HG02798 (cell line): ENCODE results near the gene ZNG1B.
A peak's percentile ranks its signal among the peaks of the same experiment; 100 is the strongest.
"Not testable (repeated sequence)": the region's sequence is repeated elsewhere in the genome, so short reads cannot be mapped to it uniquely, and the experiment has no call there.

ENCODE experiments used
- ATAC-seq: cut with Tn5 transposase; IDR thresholded peaks from one replicate; pipeline ENCODE4 v1.9.1; 2021; ENCODE audit warnings: mild to moderate bottlenecking; ENCODE audit not compliant: unreplicated experiment, poor library complexity

The ZNG1B gene

GRCh38 chr2:113437508-113438465, at the start of gene ZNG1B:
TSS of gene ZNG1B (plus strand) at chr2:113437691. CDS start at chr2:113437869, 178 bp downstream.
- not testable (repeated sequence) for ATAC-seq

GRCh38 chr2:113390124-113390849, 47.2 kb upstream of the ZNG1B start:
- ATAC-seq: peak; percentile 88

- no peak for ATAC-seq
Observed at GRCh38 chr2:113391073-113391472, 46.4 kb upstream of the ZNG1B start.

GRCh38 chr2:113406114-113406513, 31.4 kb upstream of the ZNG1B start:
- ATAC-seq: no peak

GRCh38 chr2:113407446-113408099, 29.9 kb upstream of the ZNG1B start:
- ATAC-seq: no peak

GRCh38 chr2:113411725-113412352, 25.7 kb upstream of the ZNG1B start:
- ATAC-seq: not testable (repeated sequence)

GRCh38 chr2:113412774-113413173, 24.7 kb upstream of the ZNG1B start:
- not testable (repeated sequence) for ATAC-seq

GRCh38 chr2:113431773-113432172, 5.7 kb upstream of the ZNG1B start:
- ATAC-seq: not testable (repeated sequence)

GRCh38 chr2:113433468-113433867, 4.0 kb upstream of the ZNG1B start:
- not testable (repeated sequence) for ATAC-seq

- ATAC-seq: not testable (repeated sequence)
Observed at GRCh38 chr2:113465770-113466169, 28.3 kb downstream of the ZNG1B start.

- ATAC-seq: not testable (repeated sequence)
Observed at GRCh38 chr2:113476688-113477368, 39.3 kb downstream of the ZNG1B start.

GRCh38 chr2:113496527-113496926, 59.0 kb downstream of the ZNG1B start:
- ATAC-seq: not testable (repeated sequence)

- not testable (repeated sequence) for ATAC-seq
Observed at GRCh38 chr2:113498365-113498764, 60.9 kb downstream of the ZNG1B start, which contains the start of gene FOXD4L1. TSS of gene FOXD4L1 (plus strand) at chr2:113498665. CDS start at chr2:113499257, 592 bp downstream.

GRCh38 chr2:113499019-113499885, 61.8 kb downstream of the ZNG1B start:
- not testable (repeated sequence) for ATAC-seq

- not testable (repeated sequence) for ATAC-seq
Observed at GRCh38 chr2:113499886-113500722, 62.6 kb downstream of the ZNG1B start.

- ATAC-seq: not testable (repeated sequence)
Observed at GRCh38 chr2:113500723-113501038, 63.2 kb downstream of the ZNG1B start.

- ATAC-seq: peak; percentile 14
Observed at GRCh38 chr2:113502216-113503093, 65.0 kb downstream of the ZNG1B start.
